ENCODE results near the gene CYP2U1. TPM values are rescaled to one million over a fixed set of nuclear protein-coding genes. Genes with fewer than 3 reads are reported as not detected.
A peak's percentile ranks its signal among the peaks of the same experiment; 100 is the strongest.

CYP2U1 gene
- 1.1 and 1.5 TPM in 2 replicates for total RNA-seq

GRCh38 chr4:107930821-107931774 is at the start of gene CYP2U1:
TSS of gene CYP2U1 (plus strand) at chr4:107931549. CDS start at chr4:107931644, 95 bp downstream.
- no peaks in the 10 kb centered on the region for H3K9me3 Mint-ChIP-seq
- peaks cover 8% of the 10 kb centered on the region for H3K36me3 Mint-ChIP-seq (ENCODE audit: low read depth)
- peak; percentile 81 for DNase-seq (ENCODE audit: low spot score)
- intact Hi-C loops (cut with micrococcal nuclease), result loop anchor here (1.0 to 10.0 kb wide), 6 partner anchors 58 to 1616 kb away; partner anchors contain the start of genes AIMP1, HADH, PAPSS1 and RPL34
- H3K4me1 Mint-ChIP-seq (ENCODE audit: low read depth), result peaks cover 20% of the 10 kb centered on the region
- H3K4me3 Mint-ChIP-seq, result peak within 1 kb of the TSS; percentile 86
- H3K27ac Mint-ChIP-seq, result peak within 1 kb of the TSS; percentile 82
- H3K27me3 Mint-ChIP-seq (ENCODE audit: insufficient read depth), result peaks cover 2% of the 10 kb centered on the region

- no peak for DNase-seq (ENCODE audit: low spot score)
- H3K27ac Mint-ChIP-seq, result no peak overlapping the region
- intact Hi-C loops (cut with micrococcal nuclease), result no loop called here
- peaks cover 3% of the 10 kb centered on the region for H3K27me3 Mint-ChIP-seq (ENCODE audit: insufficient read depth)
- no peaks in the 10 kb centered on the region for H3K4me1 Mint-ChIP-seq (ENCODE audit: low read depth)
- H3K9me3 Mint-ChIP-seq, result peaks cover 10% of the 10 kb centered on the region
- no peaks in the 10 kb centered on the region for H3K36me3 Mint-ChIP-seq (ENCODE audit: low read depth)
- no peak overlapping the region for H3K4me3 Mint-ChIP-seq
Observed at GRCh38 chr4:107885865-107886264, 45.5 kb upstream of the CYP2U1 start.

GRCh38 chr4:107888237-107888636 is 43.1 kb upstream of the CYP2U1 start:
- peaks cover 17% of the 10 kb centered on the region for H3K9me3 Mint-ChIP-seq

GRCh38 chr4:107890779-107891178 is 40.6 kb upstream of the CYP2U1 start:
- DNase-seq (ENCODE audit: low spot score), result no peak
- no peaks in the 10 kb centered on the region for H3K27me3 Mint-ChIP-seq (ENCODE audit: insufficient read depth)
- intact Hi-C loops (cut with micrococcal nuclease), result no loop called here

More at GRCh38 chr4:107888237-107888636, 43.1 kb upstream of the CYP2U1 start:
- no peaks in the 10 kb centered on the region for H3K4me1 Mint-ChIP-seq (ENCODE audit: low read depth)
- no peaks in the 10 kb centered on the region for H3K36me3 Mint-ChIP-seq (ENCODE audit: low read depth)
- H3K27me3 Mint-ChIP-seq (ENCODE audit: insufficient read depth), result no peaks in the 10 kb centered on the region
- no peak overlapping the region for H3K27ac Mint-ChIP-seq
- intact Hi-C loops (cut with micrococcal nuclease), result no loop called here
- no peak overlapping the region for H3K4me3 Mint-ChIP-seq
- DNase-seq (ENCODE audit: low spot score), result no peak

GRCh38 chr4:107891299-107891698 is 40.0 kb upstream of the CYP2U1 start:
- intact Hi-C loops (cut with micrococcal nuclease), result no loop called here
- H3K4me1 Mint-ChIP-seq (ENCODE audit: low read depth), result peaks cover 4% of the 10 kb centered on the region
- no peaks in the 10 kb centered on the region for H3K36me3 Mint-ChIP-seq (ENCODE audit: low read depth)
- H3K27ac Mint-ChIP-seq, result no peak overlapping the region
- H3K9me3 Mint-ChIP-seq, result peaks cover 17% of the 10 kb centered on the region
- H3K4me3 Mint-ChIP-seq, result no peak overlapping the region
- no peak for DNase-seq (ENCODE audit: low spot score)
- H3K27me3 Mint-ChIP-seq (ENCODE audit: insufficient read depth), result no peaks in the 10 kb centered on the region

More at GRCh38 chr4:107890779-107891178, 40.6 kb upstream of the CYP2U1 start:
- Mint-ChIP-seq H3K9me3 (peaks cover 17% of the 10 kb centered on the region), H3K4me1 (ENCODE audit: low read depth) (no peaks in the 10 kb centered on the region), H3K36me3 (ENCODE audit: low read depth) (no peaks in the 10 kb centered on the region), H3K27ac (no peak overlapping the region), H3K4me3 (no peak overlapping the region)

- Mint-ChIP-seq H3K27ac (no peak overlapping the region), H3K9me3 (peaks cover 10% of the 10 kb centered on the region), H3K27me3 (ENCODE audit: insufficient read depth) (no peaks in the 10 kb centered on the region), H3K36me3 (ENCODE audit: low read depth) (no peaks in the 10 kb centered on the region), H3K4me1 (ENCODE audit: low read depth) (peaks cover 7% of the 10 kb centered on the region), H3K4me3 (no peak overlapping the region)
- DNase-seq (ENCODE audit: low spot score), result no peak
- intact Hi-C loops (cut with micrococcal nuclease), result no loop called here
Observed at GRCh38 chr4:107893171-107894137, 37.9 kb upstream of the CYP2U1 start.

- Mint-ChIP-seq H3K36me3 (ENCODE audit: low read depth) (no peaks in the 10 kb centered on the region), H3K27me3 (ENCODE audit: insufficient read depth) (peaks cover under 1% of the 10 kb centered on the region), H3K4me3 (no peak overlapping the region), H3K9me3 (peaks cover 10% of the 10 kb centered on the region), H3K27ac (no peak overlapping the region), H3K4me1 (ENCODE audit: low read depth) (peaks cover 7% of the 10 kb centered on the region)
- no peak for DNase-seq (ENCODE audit: low spot score)
- intact Hi-C loops (cut with micrococcal nuclease), result no loop called here
Observed at GRCh38 chr4:107894138-107894603, 37.2 kb upstream of the CYP2U1 start.

GRCh38 chr4:107896158-107896645 is 35.1 kb upstream of the CYP2U1 start:
- Mint-ChIP-seq H3K4me3 (no peak overlapping the region), H3K9me3 (peaks cover 3% of the 10 kb centered on the region), H3K27me3 (ENCODE audit: insufficient read depth) (peaks cover 3% of the 10 kb centered on the region), H3K4me1 (ENCODE audit: low read depth) (peaks cover 7% of the 10 kb centered on the region), H3K27ac (no peak overlapping the region), H3K36me3 (ENCODE audit: low read depth) (no peaks in the 10 kb centered on the region)
- intact Hi-C loops (cut with micrococcal nuclease), result no loop called here
- no peak for DNase-seq (ENCODE audit: low spot score)

- H3K4me3 Mint-ChIP-seq, result no peak overlapping the region
- no peak for DNase-seq (ENCODE audit: low spot score)
- no peak overlapping the region for H3K27ac Mint-ChIP-seq
- H3K27me3 Mint-ChIP-seq (ENCODE audit: insufficient read depth), result peaks cover 3% of the 10 kb centered on the region
- H3K36me3 Mint-ChIP-seq (ENCODE audit: low read depth), result no peaks in the 10 kb centered on the region
- no peaks in the 10 kb centered on the region for H3K9me3 Mint-ChIP-seq
- peaks cover 7% of the 10 kb centered on the region for H3K4me1 Mint-ChIP-seq (ENCODE audit: low read depth)
- intact Hi-C loops (cut with micrococcal nuclease), result no loop called here
Observed at GRCh38 chr4:107896646-107897045, 34.7 kb upstream of the CYP2U1 start.

GRCh38 chr4:107897823-107898222 is 33.5 kb upstream of the CYP2U1 start:
- no peaks in the 10 kb centered on the region for H3K36me3 Mint-ChIP-seq (ENCODE audit: low read depth)
- no peak overlapping the region for H3K4me3 Mint-ChIP-seq
- intact Hi-C loops (cut with micrococcal nuclease), result no loop called here
- peaks cover 7% of the 10 kb centered on the region for H3K4me1 Mint-ChIP-seq (ENCODE audit: low read depth)
- H3K9me3 Mint-ChIP-seq, result no peaks in the 10 kb centered on the region
- H3K27ac Mint-ChIP-seq, result no peak overlapping the region
- peaks cover 3% of the 10 kb centered on the region for H3K27me3 Mint-ChIP-seq (ENCODE audit: insufficient read depth)
- DNase-seq (ENCODE audit: low spot score), result no peak

- H3K4me1 Mint-ChIP-seq (ENCODE audit: low read depth), result peaks cover 7% of the 10 kb centered on the region
- DNase-seq (ENCODE audit: low spot score), result no peak
- intact Hi-C loops (cut with micrococcal nuclease), result no loop called here
- peaks cover 3% of the 10 kb centered on the region for H3K27me3 Mint-ChIP-seq (ENCODE audit: insufficient read depth)
- H3K9me3 Mint-ChIP-seq, result no peaks in the 10 kb centered on the region
- no peak overlapping the region for H3K27ac Mint-ChIP-seq
- H3K4me3 Mint-ChIP-seq, result no peak overlapping the region
- H3K36me3 Mint-ChIP-seq (ENCODE audit: low read depth), result no peaks in the 10 kb centered on the region
Observed at GRCh38 chr4:107900067-107900466, 31.3 kb upstream of the CYP2U1 start.

GRCh38 chr4:107900508-107900907 is 30.8 kb upstream of the CYP2U1 start:
- Mint-ChIP-seq H3K4me3 (no peak overlapping the region), H3K27me3 (ENCODE audit: insufficient read depth) (peaks cover 3% of the 10 kb centered on the region), H3K36me3 (ENCODE audit: low read depth) (no peaks in the 10 kb centered on the region), H3K9me3 (no peaks in the 10 kb centered on the region), H3K27ac (no peak overlapping the region), H3K4me1 (ENCODE audit: low read depth) (peaks cover 7% of the 10 kb centered on the region)
- no peak for DNase-seq (ENCODE audit: low spot score)
- intact Hi-C loops (cut with micrococcal nuclease), result no loop called here
